ENCODE data around the gene NENF.

NENF gene

GRCh38 chr1:212482637-212483441 lies 50.1 kb downstream of the NENF start:
- FAIRE-seq: no peak

DNA sequence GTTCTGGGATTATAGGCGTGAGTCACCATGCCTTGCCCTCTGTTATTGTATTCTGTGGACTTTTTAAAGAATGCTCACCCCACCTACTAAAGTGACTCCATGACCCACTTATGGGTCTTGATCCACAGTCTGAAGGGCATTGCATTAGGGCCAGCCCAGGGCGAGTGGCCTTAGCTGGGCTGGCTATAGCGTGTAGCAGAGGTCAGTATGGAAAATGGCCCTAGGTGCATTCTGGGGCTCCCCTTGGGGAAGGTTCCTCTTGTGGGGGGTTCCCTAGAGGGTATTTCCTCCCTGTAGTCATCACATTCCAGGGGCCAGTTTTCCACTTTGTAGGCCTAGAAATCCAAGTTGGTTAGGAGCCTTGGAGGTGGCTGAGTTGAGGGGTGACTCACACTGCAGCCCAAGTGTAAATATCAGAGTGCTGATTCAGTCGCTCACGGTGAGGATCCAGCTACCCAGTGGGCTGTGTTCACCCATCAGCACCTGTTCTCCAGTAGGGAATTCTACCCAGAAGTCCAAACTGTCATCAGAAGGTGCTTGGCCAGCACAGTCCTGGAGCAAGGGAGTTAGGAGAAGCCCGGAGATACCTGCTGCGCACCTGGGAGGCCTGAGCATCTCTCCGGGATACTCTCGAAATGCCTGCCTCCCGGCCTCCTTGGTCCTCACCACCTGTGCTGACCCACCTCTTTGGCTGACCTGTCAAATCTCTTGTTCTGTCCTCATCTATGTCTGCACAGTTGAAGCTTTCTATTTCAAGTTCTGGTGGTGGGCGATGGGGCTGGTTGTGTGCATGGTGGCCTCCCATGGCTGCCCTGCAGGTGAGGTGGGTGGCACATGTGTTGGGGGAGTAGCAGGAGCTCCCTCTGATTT lies 52.2 kb downstream of the NENF start:
- no peak for FAIRE-seq

DNA sequence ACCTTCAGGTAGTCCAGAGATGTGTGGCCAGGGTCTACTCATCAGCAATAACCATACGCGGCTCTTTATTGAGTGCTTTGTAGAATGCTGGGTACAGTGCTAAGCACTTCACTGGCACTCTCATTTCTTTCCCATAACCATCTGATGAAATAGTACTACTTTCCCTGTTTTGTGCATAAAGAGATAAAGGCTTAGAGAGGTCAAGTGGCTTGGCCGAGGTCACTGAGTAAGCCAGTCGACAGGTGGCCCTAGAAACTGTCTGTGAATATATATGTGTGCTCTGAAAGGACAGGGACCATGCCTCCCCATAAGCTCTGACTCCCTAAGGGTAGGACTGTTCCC lies 52.8 kb downstream of the NENF start:
- FAIRE-seq: no peak

DNA sequence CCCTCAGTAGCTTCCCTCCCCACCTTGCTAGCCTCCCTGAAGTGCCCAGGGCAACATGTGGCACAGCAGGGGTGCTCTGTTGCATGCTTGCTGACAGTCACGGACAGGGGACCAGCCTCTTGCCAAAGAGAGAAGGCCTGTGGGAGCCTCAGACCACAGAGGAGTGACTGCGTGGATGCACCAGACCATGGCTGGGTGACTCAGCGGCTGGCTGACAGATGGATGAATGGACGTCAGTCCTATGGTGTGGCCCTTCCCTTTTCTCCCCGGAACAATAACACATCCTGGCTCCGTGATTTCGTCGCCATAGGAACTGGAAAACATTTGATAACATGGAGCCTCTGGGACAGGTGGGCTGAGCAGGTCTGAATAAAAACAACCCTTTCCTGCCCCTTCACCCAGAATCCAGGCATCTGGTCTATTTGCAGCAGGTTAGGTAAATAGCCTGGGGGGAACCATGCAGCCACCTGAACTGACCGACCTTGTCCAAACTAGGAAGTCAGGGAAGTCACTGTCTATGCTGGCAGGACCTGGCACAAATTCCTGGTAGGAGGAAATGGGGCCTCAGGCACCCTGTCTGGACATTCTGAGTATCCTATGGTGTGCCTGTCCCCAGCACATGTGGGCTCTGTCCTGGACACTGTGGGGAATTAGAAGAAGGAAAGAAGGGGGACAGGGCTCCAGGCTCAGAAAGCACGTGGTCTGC lies 53.3 kb downstream of the NENF start:
- FAIRE-seq: no peak

DNA sequence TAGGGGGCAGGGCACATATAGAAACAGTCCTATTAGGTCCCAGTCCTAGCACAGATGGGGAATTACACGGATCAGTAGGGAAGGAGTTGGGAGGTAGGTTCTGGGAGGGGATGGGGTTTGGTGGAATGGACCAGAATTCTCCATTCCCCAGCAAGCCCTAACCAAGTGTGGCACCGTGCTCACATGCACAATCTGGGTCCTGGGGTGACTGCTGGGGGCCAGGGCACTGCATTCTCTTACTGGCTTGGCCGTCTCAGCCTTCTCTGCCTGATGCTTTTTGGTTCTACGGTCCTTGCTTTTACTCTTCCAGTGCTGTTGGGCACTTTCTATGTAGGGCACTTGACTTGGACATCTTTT lies 53.9 kb downstream of the NENF start:
- no peak for FAIRE-seq

GRCh38 chr1:212487286-212487685 lies 54.6 kb downstream of the NENF start:
- FAIRE-seq: no peak

DNA sequence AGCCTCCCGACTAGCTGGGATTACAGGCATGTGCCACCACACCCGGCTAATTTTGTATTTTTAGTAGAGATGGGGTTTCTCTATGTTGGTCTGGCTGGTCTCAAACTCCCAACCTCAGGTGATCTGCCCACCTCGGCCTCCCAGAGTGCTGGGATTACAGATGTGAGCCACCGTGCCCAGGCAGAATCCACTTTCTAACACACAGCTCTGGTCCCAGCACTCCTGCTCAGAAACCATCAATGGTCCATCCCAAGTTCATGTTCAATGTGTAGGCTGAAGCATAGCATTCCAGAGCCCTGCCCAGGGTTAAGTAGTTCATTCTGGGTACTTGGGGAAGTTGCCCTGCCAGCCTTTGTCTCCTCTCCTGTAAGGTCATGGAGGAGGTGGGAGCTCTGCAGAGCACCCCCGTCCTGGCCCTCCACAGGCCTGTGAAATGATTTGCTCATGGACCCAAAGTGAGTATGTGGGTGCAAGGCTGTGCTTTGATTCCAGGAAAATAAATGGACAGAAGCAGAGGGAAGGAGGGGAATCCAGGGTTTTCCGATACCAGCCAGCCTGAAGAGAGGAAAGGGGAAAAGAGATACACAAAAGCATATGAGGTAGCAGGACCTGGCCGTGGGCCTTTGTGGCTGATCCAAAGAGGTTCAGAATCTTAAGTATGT lies 55.2 kb downstream of the NENF start:
- FAIRE-seq: no peak

DNA sequence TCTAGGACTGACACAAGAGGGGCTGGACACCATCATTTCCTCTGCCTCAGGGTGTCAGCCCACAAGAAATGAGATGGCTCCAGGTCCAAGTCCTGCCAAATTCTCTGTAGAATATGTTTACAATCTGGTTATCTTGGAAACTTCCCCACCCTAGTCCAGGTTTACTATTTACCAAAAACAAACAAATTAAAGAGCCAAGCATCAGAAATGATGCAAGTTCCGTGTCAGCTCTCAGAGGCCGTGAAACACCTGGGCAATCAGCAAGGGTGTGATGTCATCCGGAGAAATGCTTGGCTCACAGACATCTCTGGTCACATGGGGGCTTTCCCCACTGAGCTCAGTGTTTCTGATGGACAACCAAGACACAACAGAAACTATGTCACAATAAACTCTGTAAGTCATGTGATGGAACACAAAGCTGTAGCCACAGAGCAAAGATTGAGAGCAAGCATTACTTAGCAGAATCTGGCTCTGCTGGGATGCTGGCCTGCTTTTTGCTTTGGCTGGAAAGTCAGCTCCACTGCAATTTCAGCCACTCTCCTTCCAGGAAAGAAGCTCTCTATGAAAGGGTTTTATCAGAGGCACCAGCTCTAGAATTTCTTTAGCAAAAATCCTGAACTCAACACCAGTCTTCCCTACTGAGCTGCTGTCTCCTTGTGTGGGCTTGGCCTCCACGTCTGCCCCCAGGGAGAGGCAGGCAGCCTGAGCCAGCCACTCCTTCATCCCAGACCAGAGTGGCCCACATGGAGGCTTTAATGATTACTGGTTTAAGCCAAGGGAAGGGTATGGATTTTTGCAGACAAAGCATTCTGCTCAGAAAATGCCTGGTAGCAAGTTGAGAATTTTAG lies 55.9 kb downstream of the NENF start:
- FAIRE-seq: no peak

DNA sequence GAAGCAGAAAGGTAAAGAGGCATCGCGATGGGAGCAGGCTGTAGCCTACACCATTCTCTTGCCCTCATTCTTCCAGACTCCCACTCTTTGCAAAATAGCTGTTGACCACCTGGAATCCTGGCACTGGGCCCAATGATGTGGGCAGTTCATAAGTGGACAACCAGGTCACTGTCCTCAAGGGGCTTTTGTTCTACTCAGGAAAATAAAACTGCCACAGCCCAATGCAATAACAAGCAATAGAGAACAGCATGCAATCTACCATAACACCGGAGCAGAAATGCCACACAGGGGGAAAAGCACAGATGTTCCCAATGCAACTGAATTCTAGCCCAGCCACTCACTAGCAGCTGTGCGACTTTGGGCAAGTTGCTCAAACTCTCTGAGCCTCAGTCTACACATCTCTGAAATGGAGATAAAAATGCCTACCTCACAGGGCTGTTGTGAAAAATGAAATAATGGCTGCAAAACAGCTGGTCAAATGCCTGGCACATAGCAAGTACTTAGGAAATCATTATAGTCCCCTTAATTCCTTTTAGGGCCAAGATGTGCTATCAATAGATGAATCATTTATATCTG lies 56.7 kb downstream of the NENF start:
- FAIRE-seq: no peak

DNA sequence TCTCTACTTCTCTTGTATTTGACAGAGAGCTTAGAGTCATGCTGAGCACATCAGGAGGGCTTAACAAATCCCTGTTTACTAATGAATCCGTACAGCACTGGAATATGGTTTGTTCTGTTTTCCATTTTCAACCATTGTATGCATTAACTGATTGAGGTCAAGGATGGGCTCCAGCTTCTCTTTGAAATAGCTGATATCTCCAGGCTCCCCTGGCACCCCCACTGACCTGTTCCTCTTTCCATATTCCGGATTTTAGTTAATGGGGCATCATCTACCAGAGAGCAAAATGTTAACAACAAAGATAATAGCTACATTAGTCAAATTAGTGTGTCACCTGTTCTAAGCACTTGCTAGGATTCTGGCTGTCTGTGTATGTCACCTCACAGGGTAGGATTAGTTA lies 57.6 kb downstream of the NENF start:
- FAIRE-seq: no peak

GRCh38 chr1:212491454-212491853 lies 58.7 kb downstream of the NENF start:
- FAIRE-seq: no peak
